HG02623 (cell line): Measurements from ENCODE around the gene PIAS4.

Experiments used
- ATAC-seq: cut with Tn5 transposase; IDR thresholded peaks from one replicate; pipeline ENCODE4 v1.9.1; 2021; ENCODE audit warnings: moderate library complexity; ENCODE audit not compliant: unreplicated experiment

The PIAS4 gene

DNA sequence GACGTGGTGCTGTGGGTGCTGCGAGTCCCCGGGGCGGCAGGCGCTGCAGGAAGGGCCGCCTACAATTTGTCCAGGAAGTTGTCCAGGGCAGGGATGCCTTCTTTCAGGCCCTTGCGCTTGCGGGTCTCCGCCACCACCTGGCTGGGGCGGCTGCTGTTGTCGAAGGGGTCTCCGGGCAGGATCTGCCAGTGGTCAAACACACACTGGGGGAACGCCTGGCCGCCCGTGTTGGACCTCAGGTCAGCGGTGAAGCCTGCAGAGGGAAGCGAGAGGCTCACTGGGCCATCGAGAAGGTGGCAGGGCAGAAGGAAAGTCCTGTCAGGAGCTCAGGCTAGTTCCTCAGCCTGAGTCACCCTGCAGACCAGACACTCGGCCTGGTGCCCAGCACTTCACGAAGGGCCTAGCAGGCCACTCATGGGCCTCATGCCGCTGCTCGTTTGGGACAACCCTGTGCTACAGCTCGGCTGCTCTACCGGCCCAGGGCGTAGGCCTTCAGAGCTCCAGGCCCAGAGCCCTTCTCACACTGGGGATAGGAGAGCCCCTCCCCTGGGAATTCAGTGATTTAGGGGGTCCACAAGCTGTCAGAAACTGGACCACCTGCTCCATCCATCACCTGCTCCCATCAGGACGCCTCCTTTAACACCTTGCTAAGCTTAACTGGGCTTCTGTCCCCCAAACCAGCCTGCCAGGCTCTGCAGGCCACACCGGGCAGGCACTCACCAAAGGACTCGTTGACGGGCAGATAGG, 30.9 kb upstream of the PIAS4 start:
- no peak for ATAC-seq

GRCh38 chr19:3977242-3978143, 30.0 kb upstream of the PIAS4 start:
- ATAC-seq: no peak

- no peak for ATAC-seq
Observed at GRCh38 chr19:3978145-3978544, 29.4 kb upstream of the PIAS4 start.

DNA sequence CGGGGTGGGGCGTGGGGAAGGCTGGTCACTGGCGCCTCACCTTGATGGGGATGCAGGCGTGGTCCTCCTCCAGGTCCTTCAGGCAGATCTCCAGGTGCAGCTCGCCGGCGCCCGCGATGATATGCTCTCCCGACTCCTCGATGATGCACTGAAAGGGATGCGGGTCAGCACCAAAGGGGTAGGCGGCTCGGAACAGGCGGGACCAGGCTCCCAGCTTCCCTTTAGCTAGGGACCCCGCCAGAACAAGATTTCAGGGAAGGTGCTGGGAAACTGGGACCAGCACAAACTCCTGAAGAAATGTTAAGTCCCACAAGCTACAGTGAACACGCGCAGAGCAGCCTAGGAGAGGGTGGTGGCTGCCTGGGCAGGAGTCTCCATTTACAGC, 28.3 kb upstream of the PIAS4 start:
- no peak for ATAC-seq

- no peak for ATAC-seq
Observed at GRCh38 chr19:3979674-3980352, 27.7 kb upstream of the PIAS4 start.

DNA sequence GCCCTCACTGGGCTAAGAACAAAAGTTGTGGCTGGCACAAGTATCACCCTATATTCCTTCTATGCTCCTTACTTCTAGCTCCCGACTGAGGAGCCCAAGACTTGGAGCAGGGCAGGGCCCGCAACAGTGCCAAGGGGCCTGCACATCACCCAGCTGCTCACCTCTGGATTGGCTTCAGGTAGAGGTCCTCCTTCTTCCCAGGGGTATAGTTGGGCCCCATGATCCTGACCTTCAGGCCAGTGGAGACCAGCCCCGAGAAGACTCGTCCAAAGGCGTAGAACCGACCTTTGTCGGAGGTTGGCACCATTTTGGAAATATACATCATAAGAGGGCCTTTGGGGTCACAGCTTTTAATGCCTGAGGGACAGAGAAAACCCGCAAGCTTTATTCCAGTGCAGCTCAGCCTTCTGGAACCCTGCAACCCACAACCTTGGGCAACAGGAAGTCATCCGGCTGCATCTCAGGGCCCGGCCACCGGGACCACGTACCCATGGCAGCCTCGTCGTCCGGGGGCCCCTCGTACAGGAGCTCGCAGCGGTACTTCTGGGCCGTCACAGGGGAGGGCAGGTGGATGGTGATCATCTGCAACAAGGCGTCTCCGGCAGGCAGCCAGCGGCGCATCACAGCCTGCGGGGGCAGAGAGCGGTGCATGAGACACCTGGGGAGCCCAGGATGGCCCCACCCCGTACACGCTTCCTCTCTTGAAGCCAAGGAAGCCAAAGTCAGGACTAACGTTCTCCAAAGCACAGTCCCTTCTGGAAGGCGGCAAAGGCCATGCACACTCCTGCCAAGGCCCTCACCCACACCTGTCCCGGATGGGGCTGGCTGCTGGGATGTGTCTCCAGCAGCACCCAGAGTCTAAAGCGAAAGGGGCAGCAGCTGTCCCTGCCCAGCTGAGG, 26.9 kb upstream of the PIAS4 start:
- ATAC-seq: no peak

GRCh38 chr19:3981373-3981735, 26.2 kb upstream of the PIAS4 start:
- ATAC-seq: no peak

DNA sequence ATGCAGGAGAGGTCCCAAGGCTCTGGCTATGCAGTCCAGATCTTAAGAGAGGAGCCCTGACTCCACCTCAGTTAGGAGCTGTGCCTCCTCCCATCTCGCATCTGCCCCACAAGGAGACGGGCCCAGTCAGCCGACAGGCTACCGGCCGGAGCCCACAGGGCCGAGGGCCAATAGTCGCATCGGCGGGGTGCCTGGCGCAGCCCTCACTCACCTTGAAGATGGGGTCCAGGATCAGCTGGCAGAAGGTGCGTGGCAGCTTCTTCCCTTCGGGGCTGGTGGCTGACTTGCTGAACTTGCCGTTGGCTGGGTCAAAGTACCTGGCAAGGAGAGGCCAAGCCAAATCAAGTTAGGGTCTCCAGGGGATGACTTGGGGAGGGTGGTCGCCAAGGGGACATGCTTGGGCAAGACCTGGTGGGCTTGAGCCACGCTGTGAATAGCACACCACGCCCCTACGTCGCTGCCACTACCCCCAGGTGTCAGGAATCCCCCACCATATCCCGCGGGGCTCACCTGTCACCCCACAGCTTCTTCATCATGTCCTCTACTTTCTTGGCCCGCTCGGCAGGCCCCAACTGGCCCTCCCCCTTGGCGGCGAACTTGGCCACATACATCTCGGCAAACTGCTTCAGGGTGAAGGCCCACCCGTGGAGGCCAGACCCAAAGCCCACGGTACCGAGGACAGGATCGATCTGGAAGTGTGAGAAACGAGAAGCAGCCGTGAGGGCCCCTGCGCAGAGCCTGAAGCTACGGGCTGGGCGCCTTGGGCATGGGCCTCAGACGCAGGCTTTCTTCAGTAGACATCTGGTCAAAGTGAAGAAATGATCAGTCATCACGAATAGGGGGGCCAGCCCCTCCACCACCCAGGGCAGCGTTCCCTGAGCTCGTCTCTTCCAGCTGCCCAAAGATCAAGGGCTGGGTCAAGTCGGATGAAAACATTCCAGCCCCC, 25.5 kb upstream of the PIAS4 start:
- ATAC-seq: no peak

DNA sequence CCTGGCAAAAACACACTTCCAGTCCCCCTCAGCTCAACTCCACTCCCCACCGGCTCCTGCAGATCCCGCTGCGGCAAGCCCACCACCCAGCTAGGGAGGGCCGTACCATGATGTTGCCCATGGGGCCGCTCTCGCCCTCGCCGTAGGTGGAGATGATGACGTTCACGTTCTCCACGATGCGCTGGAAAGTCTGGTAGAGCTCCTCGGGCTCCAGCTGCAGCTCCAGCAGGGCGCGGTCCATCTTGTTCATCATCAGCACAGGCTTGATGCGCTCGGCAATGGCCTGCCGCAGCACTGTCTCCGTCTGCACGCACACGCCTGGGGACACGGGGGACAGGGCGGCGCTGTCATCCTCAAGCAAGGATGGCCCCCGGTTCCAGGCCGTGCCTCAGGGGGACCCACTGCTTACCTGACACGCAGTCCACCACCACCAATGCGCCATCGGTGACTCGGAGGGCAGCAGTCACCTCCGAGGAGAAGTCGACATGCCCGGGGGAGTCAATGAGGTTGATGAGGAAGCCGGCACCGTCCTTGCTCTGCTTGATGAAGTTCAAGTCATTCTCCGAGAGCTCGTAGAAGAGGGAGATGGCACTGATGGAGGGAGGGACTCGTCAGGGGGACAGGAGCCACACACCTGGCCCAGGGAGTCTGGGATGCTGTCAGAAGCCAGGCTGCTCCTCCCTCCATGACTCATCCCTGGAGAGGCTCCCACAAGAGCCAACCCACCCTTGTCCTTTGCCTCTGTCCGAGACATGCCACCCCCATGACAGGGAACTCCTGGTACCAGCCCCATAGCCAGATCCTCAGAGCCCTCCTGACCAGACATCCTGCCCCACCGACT, 24.6 kb upstream of the PIAS4 start:
- ATAC-seq: no peak

DNA sequence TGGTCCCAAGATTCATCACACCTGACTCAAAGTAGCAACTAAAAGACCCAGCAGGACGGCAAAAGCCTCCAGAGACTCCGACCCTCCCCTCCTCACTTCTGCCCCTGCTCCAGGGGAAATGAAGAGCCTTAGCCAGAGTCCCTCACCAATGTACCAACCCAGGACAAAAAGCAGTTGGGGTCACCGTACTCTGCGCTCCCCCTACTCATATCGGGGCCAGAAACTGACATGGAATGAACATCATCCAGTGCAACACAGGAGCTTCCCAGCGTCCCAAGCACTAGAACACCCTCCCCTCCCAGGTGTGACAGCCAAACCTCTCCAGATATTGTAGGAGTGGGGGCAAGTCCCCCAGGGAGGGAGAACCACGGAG, 24.0 kb upstream of the PIAS4 start:
- ATAC-seq: no peak

DNA sequence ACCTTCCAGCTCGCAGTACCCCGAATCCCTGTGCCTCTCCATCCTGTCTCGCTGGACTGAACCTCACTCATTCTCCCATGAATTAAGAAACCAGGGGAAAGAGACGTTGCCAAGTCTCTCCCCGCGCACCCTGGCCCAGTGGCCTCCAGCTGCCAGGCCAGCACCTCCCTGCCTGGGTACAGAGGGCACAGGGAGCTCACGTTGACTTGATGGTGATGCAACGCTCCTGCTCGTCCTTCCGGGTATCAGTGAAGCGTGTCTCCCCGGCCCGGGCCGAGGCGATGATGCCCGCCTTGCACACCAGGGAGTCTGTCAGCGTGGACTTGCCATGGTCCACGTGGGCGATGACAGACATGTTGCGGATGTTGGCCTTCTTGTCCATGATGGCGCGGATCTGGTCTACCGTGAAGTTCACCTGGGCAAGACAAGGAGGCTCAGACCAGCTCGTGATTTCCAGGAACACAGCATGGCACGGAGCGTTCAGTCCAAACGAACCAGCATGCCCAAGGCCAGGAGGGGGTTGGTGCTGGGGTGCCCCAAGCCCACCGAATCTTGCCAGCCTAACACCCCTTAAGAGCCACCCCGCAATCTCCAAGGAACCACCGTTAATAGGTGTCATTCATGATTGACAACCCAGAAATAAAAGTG, 23.5 kb upstream of the PIAS4 start:
- no peak for ATAC-seq

DNA sequence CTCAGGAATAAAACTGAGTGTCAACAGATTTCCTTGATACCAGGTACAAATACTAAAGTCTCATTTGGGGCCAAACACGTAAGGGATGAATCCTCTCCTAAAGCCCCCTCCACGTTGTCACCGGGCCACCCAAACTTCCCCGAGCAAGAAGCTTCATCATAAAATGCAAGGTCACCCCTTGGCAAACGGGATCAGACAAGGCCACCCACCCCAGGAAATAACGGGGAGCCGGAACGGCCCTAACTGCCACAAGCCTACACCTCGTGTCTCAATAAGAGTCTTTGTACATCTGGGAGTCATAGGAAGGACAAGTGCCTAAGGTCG, 23.0 kb upstream of the PIAS4 start:
- no peak for ATAC-seq

DNA sequence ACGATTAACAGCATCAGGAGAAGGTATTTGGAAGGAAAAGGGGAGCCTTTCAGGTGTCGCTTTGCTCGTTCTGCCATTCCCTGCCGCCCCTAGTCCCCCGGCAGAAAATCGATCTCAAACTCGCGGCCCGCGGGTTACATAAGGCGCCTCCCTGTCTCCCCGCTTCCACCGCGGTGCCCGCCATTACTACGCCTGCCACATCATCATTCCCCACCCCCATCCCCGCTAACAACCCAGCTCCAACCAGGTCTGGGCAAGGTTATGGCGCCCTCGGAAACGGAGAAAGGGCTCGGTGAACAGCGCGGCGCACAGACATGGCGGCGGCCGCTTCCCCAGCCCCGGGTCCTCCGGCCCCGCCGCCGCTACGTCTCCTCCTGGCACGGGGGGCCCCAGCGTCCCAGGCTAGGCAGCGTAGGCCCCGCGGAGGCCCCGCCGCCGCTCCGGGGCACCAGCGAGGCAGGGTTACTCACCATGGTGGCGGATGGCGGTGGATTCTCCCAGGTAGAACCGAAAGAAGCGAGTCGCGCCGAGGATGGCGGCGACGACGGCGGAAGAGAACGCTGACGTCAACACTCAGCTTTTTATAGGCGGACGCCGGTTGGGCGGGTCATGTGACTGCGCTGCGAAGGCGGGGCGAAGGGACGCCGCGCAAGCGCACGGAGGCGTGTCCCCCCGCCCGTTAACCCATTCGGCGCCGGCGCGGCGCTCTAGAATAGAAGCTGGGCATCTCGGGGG, 22.5 kb upstream of the PIAS4 start, which contains the start of gene EEF2:
EEF2 (minus strand) TSS at position 556 of the 735 bp plus-strand sequence; CDS start at position 473, 83 bp downstream.
- peak; percentile 45 for ATAC-seq

DNA sequence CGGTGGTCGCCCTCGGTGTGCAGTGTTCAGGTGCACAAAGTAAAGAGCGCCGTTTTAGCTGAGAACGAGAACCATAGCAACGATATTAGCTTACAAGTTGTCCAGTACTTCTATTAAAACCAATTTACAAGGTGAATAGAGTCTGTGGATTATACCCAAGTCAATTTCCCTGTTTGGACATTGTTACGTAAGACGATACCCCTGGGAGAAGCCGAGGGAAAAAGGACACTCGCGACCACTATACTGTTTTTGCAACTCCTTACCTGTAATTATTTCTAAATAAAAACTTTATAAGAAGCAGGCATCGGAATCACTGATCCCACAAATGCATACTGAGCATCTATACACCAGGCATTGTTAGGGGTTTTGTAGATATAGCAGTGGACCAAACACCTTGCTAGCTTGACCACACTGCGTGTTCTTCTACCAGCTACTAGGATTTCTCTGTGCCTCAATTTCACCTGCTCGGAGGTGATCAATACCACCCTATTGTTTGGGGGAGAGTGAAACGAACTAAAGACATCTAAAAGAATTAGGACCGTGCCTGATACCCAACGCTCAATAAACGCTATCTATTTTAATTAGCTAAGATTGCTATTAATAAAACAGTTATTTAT, 21.8 kb upstream of the PIAS4 start:
- ATAC-seq: no peak

DNA sequence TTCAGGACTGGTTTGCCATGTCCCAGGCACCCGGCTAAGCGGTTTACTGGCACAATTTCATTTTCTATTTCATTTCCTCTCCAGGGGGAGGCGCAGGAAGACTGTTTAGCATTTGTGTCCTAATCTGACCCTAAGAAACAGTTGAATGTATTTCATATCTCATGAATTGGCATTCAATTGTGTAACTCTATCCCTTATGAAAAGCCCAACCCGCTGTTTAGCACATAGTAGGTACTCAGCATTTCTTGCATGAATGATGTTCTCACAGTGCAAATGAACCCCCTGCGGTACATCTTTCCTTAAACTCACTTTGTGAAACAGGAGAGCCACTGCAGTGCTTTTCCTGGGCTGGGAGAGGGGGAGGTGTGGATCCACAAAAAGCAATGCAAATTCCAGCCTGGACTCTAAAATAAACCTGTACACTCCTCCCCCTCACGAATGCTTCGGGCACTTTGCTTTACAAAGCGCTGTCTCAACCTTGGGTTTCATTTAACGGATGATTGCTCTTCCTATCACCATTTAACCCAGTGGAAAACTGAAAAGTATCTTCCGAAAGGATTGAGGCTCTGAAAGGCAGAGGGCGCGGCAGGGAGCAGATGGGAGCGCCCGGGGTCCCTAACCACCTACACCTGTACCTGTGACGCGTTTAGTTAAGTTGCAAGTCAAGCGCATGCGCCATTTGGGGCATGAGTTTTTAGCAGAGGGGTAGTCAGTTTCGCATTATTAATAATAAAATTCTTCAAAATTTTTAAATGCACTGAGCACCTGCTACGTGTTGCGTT, 21.1 kb upstream of the PIAS4 start:
- ATAC-seq: no peak

GRCh38 chr19:3987619-3988371, 19.7 kb upstream of the PIAS4 start:
- no peak for ATAC-seq
